ENCODE data around the gene SULT4A1.
A peak's percentile ranks its signal among the peaks of the same experiment; 100 is the strongest.

SULT4A1 gene

GRCh38 chr22:43838571-43839307, 23.6 kb downstream of the SULT4A1 start:
- TF ChIP-seq, protein P1, sequence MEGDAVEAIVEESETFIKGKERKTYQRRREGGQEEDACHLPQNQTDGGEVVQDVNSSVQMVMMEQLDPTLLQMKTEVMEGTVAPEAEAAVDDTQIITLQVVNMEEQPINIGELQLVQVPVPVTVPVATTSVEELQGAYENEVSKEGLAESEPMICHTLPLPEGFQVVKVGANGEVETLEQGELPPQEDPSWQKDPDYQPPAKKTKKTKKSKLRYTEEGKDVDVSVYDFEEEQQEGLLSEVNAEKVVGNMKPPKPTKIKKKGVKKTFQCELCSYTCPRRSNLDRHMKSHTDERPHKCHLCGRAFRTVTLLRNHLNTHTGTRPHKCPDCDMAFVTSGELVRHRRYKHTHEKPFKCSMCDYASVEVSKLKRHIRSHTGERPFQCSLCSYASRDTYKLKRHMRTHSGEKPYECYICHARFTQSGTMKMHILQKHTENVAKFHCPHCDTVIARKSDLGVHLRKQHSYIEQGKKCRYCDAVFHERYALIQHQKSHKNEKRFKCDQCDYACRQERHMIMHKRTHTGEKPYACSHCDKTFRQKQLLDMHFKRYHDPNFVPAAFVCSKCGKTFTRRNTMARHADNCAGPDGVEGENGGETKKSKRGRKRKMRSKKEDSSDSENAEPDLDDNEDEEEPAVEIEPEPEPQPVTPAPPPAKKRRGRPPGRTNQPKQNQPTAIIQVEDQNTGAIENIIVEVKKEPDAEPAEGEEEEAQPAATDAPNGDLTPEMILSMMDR (conservative IDR thresholded peaks at IDR 0.05; ENCODE audit: low read depth, low read length): no peak
- DNase-seq (ENCODE audit: low read depth): no peak

GRCh38 chr22:43838161-43838560, 24.2 kb downstream of the SULT4A1 start:
- no peak for DNase-seq (ENCODE audit: low read depth)
- TF ChIP-seq, protein P1 (conservative IDR thresholded peaks at IDR 0.05; ENCODE audit: low read depth, low read length): no peak
- no peak overlapping the region for H3K4me3 ChIP-seq (ENCODE audit: low read depth, low read length)

More at GRCh38 chr22:43838571-43839307, 23.6 kb downstream of the SULT4A1 start:
- no peak overlapping the region for H3K4me3 ChIP-seq (ENCODE audit: low read depth, low read length)

GRCh38 chr22:43837666-43838065, 24.6 kb downstream of the SULT4A1 start:
- TF ChIP-seq, protein P1 (conservative IDR thresholded peaks at IDR 0.05; ENCODE audit: low read depth, low read length): no peak
- peak; percentile 47 for DNase-seq (ENCODE audit: low read depth)
- H3K4me3 ChIP-seq (ENCODE audit: low read depth, low read length): no peak overlapping the region

DNA sequence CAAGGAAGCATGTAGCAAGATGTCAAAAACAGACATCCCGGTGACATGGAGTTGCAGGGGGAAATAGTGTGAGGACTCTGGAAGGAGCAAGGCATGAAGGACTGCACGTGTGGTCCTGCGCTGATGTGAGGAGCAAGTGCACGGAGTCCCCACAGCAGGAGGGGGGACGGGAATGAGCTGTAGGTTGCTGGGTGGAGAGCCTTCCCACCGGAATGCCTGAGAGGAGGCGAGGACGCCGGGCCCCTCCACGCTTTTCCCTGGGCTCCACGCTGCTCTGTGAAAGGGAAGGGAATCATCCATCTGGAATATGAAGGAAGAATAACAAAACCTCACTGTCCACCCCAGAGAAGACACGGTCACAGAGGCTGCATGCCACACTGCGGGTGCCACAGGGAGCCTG, 26.6 kb downstream of the SULT4A1 start:
- H3K4me3 ChIP-seq (ENCODE audit: low read depth, low read length): no peak overlapping the region
- DNase-seq (ENCODE audit: low read depth): no peak
- TF ChIP-seq, protein P1 (conservative IDR thresholded peaks at IDR 0.05; ENCODE audit: low read depth, low read length): no peak

- DNase-seq (ENCODE audit: low read depth): no peak
- H3K4me3 ChIP-seq (ENCODE audit: low read depth, low read length): no peak overlapping the region
- TF ChIP-seq, protein P1 (conservative IDR thresholded peaks at IDR 0.05; ENCODE audit: low read depth, low read length): no peak
Measured at GRCh38 chr22:43835166-43835565, 27.1 kb downstream of the SULT4A1 start.

GRCh38 chr22:43833286-43834240, 28.8 kb downstream of the SULT4A1 start:
- no peak for DNase-seq (ENCODE audit: low read depth)
- TF ChIP-seq, protein P1 (conservative IDR thresholded peaks at IDR 0.05; ENCODE audit: low read depth, low read length): no peak
- no peak overlapping the region for H3K4me3 ChIP-seq (ENCODE audit: low read depth, low read length)

All from choroid plexus epithelial cell (primary cell).